ENCODE measurements around the gene RBM20. TPM values are rescaled to one million over a fixed set of nuclear protein-coding genes. Genes with fewer than 3 reads are reported as not detected.

Gene RBM20
- total RNA-seq, 4 donors from 2014 or later = 1.6 to 18.6 (median 3.2) TPM

DNA sequence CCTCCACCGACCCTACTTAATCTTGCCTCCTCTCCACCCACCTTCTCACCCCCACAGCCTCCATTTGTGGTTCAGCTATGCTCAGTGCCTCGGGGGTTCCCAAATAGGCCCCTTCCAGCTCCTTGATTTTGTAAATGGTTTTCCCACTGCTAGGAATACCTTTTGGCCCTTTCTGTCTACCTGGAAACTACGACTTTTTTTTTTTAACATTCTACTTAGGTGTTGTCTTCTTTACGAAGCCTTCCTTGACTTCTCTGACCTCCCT, 200.4 kb downstream of the RBM20 start:
- no peak for DNase-seq (ENCODE audit: low spot score in 2 of 2)
- peaks cover 69% of the 10 kb centered on the region for H3K4me1 ChIP-seq
- 88% methylated on average over 4 of the region's 4 CpGs for WGBS
- H3K36me3 ChIP-seq = no peaks in the 10 kb centered on the region
- no peak overlapping the region for H3K4me3 ChIP-seq
- no peaks in the 10 kb centered on the region for H3K9me3 ChIP-seq
- H3K27ac ChIP-seq = peak overlapping the region; percentile 60
- H3K27me3 ChIP-seq = no peaks in the 10 kb centered on the region
- TF ChIP-seq, protein P1, sequence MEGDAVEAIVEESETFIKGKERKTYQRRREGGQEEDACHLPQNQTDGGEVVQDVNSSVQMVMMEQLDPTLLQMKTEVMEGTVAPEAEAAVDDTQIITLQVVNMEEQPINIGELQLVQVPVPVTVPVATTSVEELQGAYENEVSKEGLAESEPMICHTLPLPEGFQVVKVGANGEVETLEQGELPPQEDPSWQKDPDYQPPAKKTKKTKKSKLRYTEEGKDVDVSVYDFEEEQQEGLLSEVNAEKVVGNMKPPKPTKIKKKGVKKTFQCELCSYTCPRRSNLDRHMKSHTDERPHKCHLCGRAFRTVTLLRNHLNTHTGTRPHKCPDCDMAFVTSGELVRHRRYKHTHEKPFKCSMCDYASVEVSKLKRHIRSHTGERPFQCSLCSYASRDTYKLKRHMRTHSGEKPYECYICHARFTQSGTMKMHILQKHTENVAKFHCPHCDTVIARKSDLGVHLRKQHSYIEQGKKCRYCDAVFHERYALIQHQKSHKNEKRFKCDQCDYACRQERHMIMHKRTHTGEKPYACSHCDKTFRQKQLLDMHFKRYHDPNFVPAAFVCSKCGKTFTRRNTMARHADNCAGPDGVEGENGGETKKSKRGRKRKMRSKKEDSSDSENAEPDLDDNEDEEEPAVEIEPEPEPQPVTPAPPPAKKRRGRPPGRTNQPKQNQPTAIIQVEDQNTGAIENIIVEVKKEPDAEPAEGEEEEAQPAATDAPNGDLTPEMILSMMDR (IDR thresholded peaks at IDR 0.05) = no peak
- TF ChIP-seq POLR2A (IDR thresholded peaks at IDR 0.05) = no peak
- no peak for TF ChIP-seq POLR2AphosphoS5 (IDR thresholded peaks at IDR 0.05)
- TF ChIP-seq EP300 (IDR thresholded peaks at IDR 0.05) = no peak

DNA sequence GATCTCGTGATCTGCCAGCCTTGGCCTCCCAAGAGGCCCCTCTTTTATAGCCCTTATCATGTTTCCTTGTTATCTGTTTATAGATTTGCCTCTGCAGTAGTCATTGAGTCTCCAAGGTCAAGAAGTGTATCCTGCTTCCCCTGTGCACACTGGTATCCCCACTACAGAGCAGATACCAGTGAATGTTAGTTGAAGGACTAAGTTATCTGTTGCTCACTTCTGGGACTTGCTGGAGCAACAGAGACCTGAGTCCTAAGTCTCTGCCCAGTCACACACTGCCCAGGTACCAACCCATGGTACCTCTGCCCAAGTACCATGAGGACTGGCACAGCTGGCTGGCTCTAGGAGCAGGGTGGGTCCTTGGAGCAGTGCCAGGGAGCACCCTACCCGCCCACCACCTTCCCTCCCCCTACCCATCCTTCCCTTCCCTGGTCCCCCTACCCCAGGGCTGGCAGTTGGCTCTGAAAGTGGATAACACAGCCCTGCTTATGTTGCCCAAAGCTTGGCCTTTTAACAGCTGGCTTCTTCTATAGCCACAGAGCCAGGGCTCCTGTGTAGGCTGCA, 201.1 kb downstream of the RBM20 start:
- WGBS = 81% methylated on average over 2 of the region's 2 CpGs
- Histone ChIP-seq H3K27ac (peak overlapping the region; percentile 81), H3K4me1 (peaks cover 62% of the 10 kb centered on the region), H3K27me3 (no peaks in the 10 kb centered on the region), H3K4me3 (no peak overlapping the region), H3K9me3 (no peaks in the 10 kb centered on the region), H3K36me3 (no peaks in the 10 kb centered on the region)
- TF ChIP-seq, protein P1 (IDR thresholded peaks at IDR 0.05) = no peak
- TF ChIP-seq EP300 (IDR thresholded peaks at IDR 0.05) (no peak), POLR2A (IDR thresholded peaks at IDR 0.05) (no peak)
- DNase-seq (ENCODE audit: low spot score in 2 of 2) = no peak

GRCh38 chr10:110845756-110846620, 201.9 kb downstream of the RBM20 start:
- no peaks in the 10 kb centered on the region for H3K36me3 ChIP-seq
- TF ChIP-seq, protein P1 (IDR thresholded peaks at IDR 0.05) = no peak
- TF ChIP-seq POLR2AphosphoS5 (IDR thresholded peaks at IDR 0.05) = peak in 1 of 3 donors; percentile 33
- no peak for TF ChIP-seq POLR2A (IDR thresholded peaks at IDR 0.05)
- H3K4me1 ChIP-seq = peaks cover 61% of the 10 kb centered on the region
- H3K27ac ChIP-seq = peak overlapping the region; percentile 81
- no peaks in the 10 kb centered on the region for H3K9me3 ChIP-seq
- H3K27me3 ChIP-seq = no peaks in the 10 kb centered on the region
- DNase-seq (ENCODE audit: low spot score in 2 of 2) = no peak
- WGBS = 54% methylated on average over 3 of the region's 3 CpGs
- no peak overlapping the region for H3K4me3 ChIP-seq

- no peaks in the 10 kb centered on the region for H3K27me3 ChIP-seq
- DNase-seq (ENCODE audit: low spot score in 2 of 2) = no peak
- H3K9me3 ChIP-seq = no peaks in the 10 kb centered on the region
- TF ChIP-seq POLR2A (IDR thresholded peaks at IDR 0.05) (no peak), EP300 (IDR thresholded peaks at IDR 0.05) (no peak), POLR2AphosphoS5 (IDR thresholded peaks at IDR 0.05) (no peak)
- TF ChIP-seq, protein P1 (IDR thresholded peaks at IDR 0.05) = no peak
- no peak overlapping the region for H3K27ac ChIP-seq
- peaks cover 69% of the 10 kb centered on the region for H3K4me1 ChIP-seq
- H3K36me3 ChIP-seq = no peaks in the 10 kb centered on the region
- H3K4me3 ChIP-seq = no peak overlapping the region
- 76% methylated on average over 6 of the region's 6 CpGs for WGBS
Observed at GRCh38 chr10:110847374-110847773, 203.2 kb downstream of the RBM20 start.

GRCh38 chr10:110848106-110848505, 204.0 kb downstream of the RBM20 start:
- H3K4me3 ChIP-seq = no peak overlapping the region
- TF ChIP-seq POLR2A (IDR thresholded peaks at IDR 0.05) (no peak), EP300 (IDR thresholded peaks at IDR 0.05) (no peak), POLR2AphosphoS5 (IDR thresholded peaks at IDR 0.05) (no peak)
- TF ChIP-seq, protein P1 (IDR thresholded peaks at IDR 0.05) = no peak
- H3K9me3 ChIP-seq = no peaks in the 10 kb centered on the region
- no peak for DNase-seq (ENCODE audit: low spot score in 2 of 2)
- 78% methylated on average over 2 of the region's 2 CpGs for WGBS
- H3K27ac ChIP-seq = no peak overlapping the region
- no peaks in the 10 kb centered on the region for H3K27me3 ChIP-seq
- H3K4me1 ChIP-seq = peaks cover 69% of the 10 kb centered on the region
- no peaks in the 10 kb centered on the region for H3K36me3 ChIP-seq

All from suprapubic skin (tissue), 4 donors.